Stomach (tissue), 9 donors: Measurements from ENCODE around the gene PTPRG. TPM values are rescaled to one million over a fixed set of nuclear protein-coding genes. Genes with fewer than 3 reads are reported as not detected.

ENCODE experiments used
- DNase-seq, 2 donors: peaks; one replicate each; pipeline versions ENCODE4 v3.0.0 to v3.0.0-alpha.2; 2013 to 2019
- H3K27ac ChIP-seq, 5 donors: fragments of 200-600 bp in 4 of 5; sonication (generic) in 4 of 5; one replicate each; pipeline ENCODE4 v1.5.1; 2013 to 2019; ENCODE audit warnings: mild to moderate bottlenecking in 1 of 5, moderate library complexity in 1 of 5
- H3K27me3 ChIP-seq, 3 donors: fragments of 200-600 bp; sonication (generic); one replicate each; pipeline ENCODE4 v1.5.1; 2017 to 2019; ENCODE audit warnings: mixed run types in 1 of 3
- H3K36me3 ChIP-seq, 4 donors: fragments of 200-600 bp; sonication (generic); 1 replicate in 3 of 4; 2 replicates in 1 of 4; pipeline ENCODE4 v1.5.1; 2016 to 2019
- H3K4me1 ChIP-seq, 4 donors: fragments of 200-600 bp; sonication (generic); one replicate each; pipeline ENCODE4 v1.5.1; 2016 to 2019
- H3K4me3 ChIP-seq, 4 donors: fragments of 200-600 bp; sonication (generic) in 3 of 4; one replicate each; pipeline ENCODE4 v1.5.1; 2016 to 2019; ENCODE audit warnings: mild to moderate bottlenecking in 1 of 4
- H3K9me3 ChIP-seq, 4 donors: fragments of 200-600 bp; sonication (generic); one replicate each; pipeline ENCODE4 v1.5.1; 2016 to 2019
- CTCF ChIP-seq, 7 experiments: fragments of 450-650 bp in 4 of 7; fragments of 200-600 bp in 3 of 7; sonication (generic) in 3 of 7; IDR thresholded peaks; one replicate each; pipeline ENCODE4 v1.5.1; 2016 to 2019; ENCODE audit warnings: antibody characterized with exemption in 7 of 7, control low read depth in 2 of 7, mild to moderate bottlenecking in 1 of 7
- EP300 ChIP-seq: sonication (generic); formaldehyde crosslinking; IDR thresholded peaks from one replicate; pipeline ENCODE4 v1.6.1; 2017; ENCODE audit warnings: antibody characterized with exemption
- POLR2A ChIP-seq, 4 donors: fragments of 450-650 bp; IDR thresholded peaks; one replicate each; pipeline ENCODE4 v1.6.1; 2016; ENCODE audit warnings: antibody characterized with exemption in 4 of 4, control low read depth in 2 of 4, mild to moderate bottlenecking in 1 of 4, moderate library complexity in 1 of 4
- POLR2AphosphoS5 ChIP-seq, 3 donors: sonication (generic); formaldehyde crosslinking; IDR thresholded peaks; one replicate each; pipeline ENCODE4 v1.6.1; 2016; ENCODE audit warnings: antibody characterized with exemption in 3 of 3
- WGBS, 5 donors: extraction: QIAGEN DNeasy Blood & Tissue Kit in 3 of 5; methylation state at CpG; one replicate each; pipeline versions ENCODE4 v1.1.5 to v1.1.7; 2013 to 2018; 5-methylcytosine and 5-hydroxymethylcytosine counted together
- intact Hi-C: fragments of 100-400 bp; cut with DNase I; formaldehyde crosslinking; loops from one replicate; pipeline ENCODE4 v1.15.1; 2023; ENCODE audit warnings: low total_unique reads
- polyA plus RNA-seq, 3 donors: library from polyadenylated mRNA; stranded (reverse); fragments of 200-250 nt; gene quantifications; one replicate each; pipeline ENCODE4 v1.2.3, GENCODE V29; 2013
- total RNA-seq, 5 donors: library from RNA; depleted of rRNA; stranded (reverse); fragments of >200 nt; gene quantifications; one replicate each; pipeline versions ENCODE4 v1.1.0 to v1.2.3, GENCODE V29; 2014 to 2016
- donor health status: healthy with polysubstance abuse.
- donor health status: Bipolar disorder and iron deficiency.
- donor health status: healthy.

PTPRG gene
- total and polyA plus RNA-seq, 8 donors: 2.4 to 96.0 (median 22.0) TPM

GRCh38 chr3:61824553-61825135 is 263.3 kb downstream of the PTPRG start:
- Histone ChIP-seq H3K27me3 (no peaks in the 10 kb centered on the region), H3K36me3 (no peaks in the 10 kb centered on the region), H3K9me3 (no peaks in the 10 kb centered on the region), H3K27ac (no peak overlapping the region), H3K4me1 (peaks cover 0 to 29% (median 9%) of the 10 kb centered on the region in 4 donors), H3K4me3 (no peak overlapping the region)
- TF ChIP-seq POLR2A (IDR thresholded peaks at IDR 0.05) (no peak), POLR2AphosphoS5 (IDR thresholded peaks at IDR 0.05) (no peak), CTCF (IDR thresholded peaks at IDR 0.05) (no peak)
- intact Hi-C loops: no loop called here
- DNase-seq: no peak
- WGBS, 5 donors: 87 to 95% (median 88%) methylated on average over 2 of the region's 2 CpGs

- Histone ChIP-seq H3K27me3 (no peaks in the 10 kb centered on the region), H3K36me3 (no peaks in the 10 kb centered on the region), H3K9me3 (no peaks in the 10 kb centered on the region), H3K27ac (no peak overlapping the region), H3K4me3 (no peak overlapping the region), H3K4me1 (peaks cover 0 to 32% (median 9%) of the 10 kb centered on the region in 4 donors)
- no peak for TF ChIP-seq CTCF (IDR thresholded peaks at IDR 0.05)
- no peak for TF ChIP-seq EP300
- TF ChIP-seq POLR2AphosphoS5 (IDR thresholded peaks at IDR 0.05): no peak
- TF ChIP-seq POLR2A (IDR thresholded peaks at IDR 0.05): no peak
- no peak for DNase-seq
- intact Hi-C loops: no loop called here
- WGBS, 5 donors: 72 to 91% (median 81%) methylated on average over 5 of the region's 5 CpGs
Measured at GRCh38 chr3:61826161-61826560, 264.8 kb downstream of the PTPRG start.

- Histone ChIP-seq H3K9me3 (no peaks in the 10 kb centered on the region), H3K36me3 (no peaks in the 10 kb centered on the region), H3K4me3 (no peak overlapping the region), H3K27me3 (no peaks in the 10 kb centered on the region), H3K4me1 (peaks cover 0 to 18% (median 5%) of the 10 kb centered on the region in 4 donors), H3K27ac (no peak overlapping the region)
- TF ChIP-seq CTCF (IDR thresholded peaks at IDR 0.05) (no peak), POLR2AphosphoS5 (IDR thresholded peaks at IDR 0.05) (no peak), POLR2A (IDR thresholded peaks at IDR 0.05) (no peak), EP300 (no peak)
- intact Hi-C loops: no loop called here
- WGBS, 5 donors: 77 to 89% (median 86%) methylated on average over 7 of the region's 7 CpGs
- DNase-seq: no peak
Measured at GRCh38 chr3:61828184-61828874, 267.0 kb downstream of the PTPRG start.

- peaks cover 0 to 18% (median 5%) of the 10 kb centered on the region in 4 donors for H3K4me1 ChIP-seq
- intact Hi-C loops: no loop called here
- H3K27me3 ChIP-seq: no peaks in the 10 kb centered on the region
- H3K27ac ChIP-seq: peak overlapping the region in 3 of 5 donors; percentile 9 to 39 (median 27)
- H3K4me3 ChIP-seq: no peak overlapping the region
- H3K36me3 ChIP-seq: no peaks in the 10 kb centered on the region
- no peaks in the 10 kb centered on the region for H3K9me3 ChIP-seq
- 46 to 65% (median 59%) methylated on average over 16 of the region's 16 CpGs for WGBS, 5 donors
- TF ChIP-seq CTCF (IDR thresholded peaks at IDR 0.05) (no peak), EP300 (no peak), POLR2A (IDR thresholded peaks at IDR 0.05) (no peak)
- peak in 1 of 2 donors; percentile 31 for DNase-seq
Measured at GRCh38 chr3:61828880-61829721, 267.7 kb downstream of the PTPRG start.
